GM18861 (cell line): Measurements from ENCODE around the gene SGMS1.
"Not testable (repeated sequence)": the region's sequence is repeated elsewhere in the genome, so short reads cannot be mapped to it uniquely, and the experiment has no call there.

Experiments used
- ATAC-seq: cut with Tn5 transposase; IDR thresholded peaks from one replicate; pipeline ENCODE4 v1.9.1; 2021; ENCODE audit not compliant: unreplicated experiment

Gene SGMS1

GRCh38 chr10:50585921-50586739, 37.6 kb downstream of the SGMS1 start:
- ATAC-seq = no peak

- no peak for ATAC-seq
These were observed 40.7 kb downstream of the SGMS1 start for GRCh38 chr10:50582766-50583762.

- no peak for ATAC-seq
These were observed 41.7 kb downstream of the SGMS1 start for GRCh38 chr10:50582046-50582445.

- ATAC-seq = no peak
These were observed 43.4 kb downstream of the SGMS1 start for GRCh38 chr10:50580262-50580891.

GRCh38 chr10:50579491-50580261, 44.1 kb downstream of the SGMS1 start:
- no peak for ATAC-seq

GRCh38 chr10:50578949-50579348, 44.8 kb downstream of the SGMS1 start:
- ATAC-seq = no peak

GRCh38 chr10:50577681-50578350, 45.9 kb downstream of the SGMS1 start:
- peak; percentile 63 for ATAC-seq

- ATAC-seq = no peak
These were observed 46.7 kb downstream of the SGMS1 start for GRCh38 chr10:50577010-50577409.

- no peak for ATAC-seq
These were observed 47.4 kb downstream of the SGMS1 start for GRCh38 chr10:50576245-50576815.

- no peak for ATAC-seq
These were observed 48.1 kb downstream of the SGMS1 start for GRCh38 chr10:50575477-50576244.

GRCh38 chr10:50574931-50575330, 48.8 kb downstream of the SGMS1 start:
- no peak for ATAC-seq

GRCh38 chr10:50574305-50574704, 49.5 kb downstream of the SGMS1 start:
- no peak for ATAC-seq

- no peak for ATAC-seq
These were observed 51.7 kb downstream of the SGMS1 start for GRCh38 chr10:50572017-50572491.

- not testable (repeated sequence) for ATAC-seq
These were observed 55.0 kb downstream of the SGMS1 start for GRCh38 chr10:50568750-50569149.

GRCh38 chr10:50567384-50567783, 56.4 kb downstream of the SGMS1 start:
- ATAC-seq = no peak

- no peak for ATAC-seq
These were observed 57.6 kb downstream of the SGMS1 start for GRCh38 chr10:50566150-50566549.

GRCh38 chr10:50565301-50566083, 58.3 kb downstream of the SGMS1 start:
- no peak for ATAC-seq

GRCh38 chr10:50563906-50564305, 59.9 kb downstream of the SGMS1 start:
- no peak for ATAC-seq
